Fibroblast of skin of right biceps (primary cell): ENCODE data around the gene BHMT2.

ENCODE experiments used
- DNase-seq: peaks from one replicate; pipeline ENCODE4 v3.0.0-alpha.2; 2013

The BHMT2 gene

GRCh38 chr5:79074641-79075040 lies 5.1 kb downstream of the BHMT2 start:
- DNase-seq: peak; percentile 73

- no peak for DNase-seq
Measured at GRCh38 chr5:79075646-79076426, 6.3 kb downstream of the BHMT2 start.

- no peak for DNase-seq
Measured at GRCh38 chr5:79076819-79077218, 7.3 kb downstream of the BHMT2 start.

- DNase-seq: peak; percentile 36
Measured at GRCh38 chr5:79077680-79078365, 8.3 kb downstream of the BHMT2 start.

- DNase-seq: no peak
Measured at GRCh38 chr5:79080804-79081203, 11.2 kb downstream of the BHMT2 start.

- no peak for DNase-seq
Measured at GRCh38 chr5:79081779-79082178, 12.2 kb downstream of the BHMT2 start.

- DNase-seq: no peak
Measured at GRCh38 chr5:79086116-79086515, 16.5 kb downstream of the BHMT2 start.

- no peak for DNase-seq
Measured at GRCh38 chr5:79088507-79088906, 18.9 kb downstream of the BHMT2 start.

GRCh38 chr5:79091064-79091463 lies 21.5 kb downstream of the BHMT2 start:
- no peak for DNase-seq

GRCh38 chr5:79093762-79094161 lies 24.2 kb downstream of the BHMT2 start:
- no peak for DNase-seq

GRCh38 chr5:79105868-79106267 lies 36.3 kb downstream of the BHMT2 start:
- no peak for DNase-seq

GRCh38 chr5:79107020-79107796 lies 37.6 kb downstream of the BHMT2 start:
- peak; percentile 7 for DNase-seq

GRCh38 chr5:79108086-79108485 lies 38.5 kb downstream of the BHMT2 start:
- no peak for DNase-seq

GRCh38 chr5:79108792-79109191 lies 39.2 kb downstream of the BHMT2 start:
- DNase-seq: no peak

- DNase-seq: no peak
Measured at GRCh38 chr5:79109527-79110492, 40.2 kb downstream of the BHMT2 start.

GRCh38 chr5:79111387-79111959 lies 41.9 kb downstream of the BHMT2 start, which contains the start of gene BHMT:
Gene BHMT (plus strand): TSS chr5:79111809. CDS start chr5:79111886, 77 bp downstream.
- DNase-seq: no peak

GRCh38 chr5:79111960-79112702 lies 42.6 kb downstream of the BHMT2 start:
- no peak for DNase-seq

- DNase-seq: no peak
Measured at GRCh38 chr5:79112703-79113058, 43.1 kb downstream of the BHMT2 start.

- peak; percentile 48 for DNase-seq
Measured at GRCh38 chr5:79119486-79119885, 49.9 kb downstream of the BHMT2 start.

- DNase-seq: peak; percentile 9
Measured at GRCh38 chr5:79120221-79120620, 50.7 kb downstream of the BHMT2 start.

- no peak for DNase-seq
Measured at GRCh38 chr5:79122973-79123372, 53.4 kb downstream of the BHMT2 start.
